Measurements from ENCODE around the gene FMN2. TPM values are rescaled to one million over a fixed set of nuclear protein-coding genes. Genes with fewer than 3 reads are reported as not detected.
"Not testable (repeated sequence)": the region's sequence is repeated elsewhere in the genome, so short reads cannot be mapped to it uniquely, and the experiment has no call there.

FMN2 gene
- total RNA-seq, 1 donor from 2014 or later, result 3.4 TPM

DNA sequence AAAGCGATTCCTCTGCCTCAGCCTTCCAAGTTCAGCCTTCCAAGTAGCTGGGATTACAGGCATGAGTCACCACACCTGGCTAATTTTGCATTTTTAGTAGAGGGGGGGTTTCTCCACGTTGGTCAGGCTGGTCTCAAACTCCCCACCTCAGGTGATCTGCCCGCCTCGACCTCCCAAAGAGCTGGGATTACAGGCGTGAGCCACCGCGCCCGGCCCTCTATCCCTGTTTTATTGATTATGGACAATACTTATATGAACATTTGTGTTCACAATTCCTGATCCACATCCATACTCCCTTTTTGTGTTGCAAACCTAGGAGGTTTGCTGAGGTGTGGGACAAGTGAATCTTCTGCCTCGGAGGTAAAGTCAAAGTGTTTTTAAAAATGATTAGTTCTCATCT is 275.0 kb downstream of the FMN2 start:
- DNase-seq, result no peak

DNA sequence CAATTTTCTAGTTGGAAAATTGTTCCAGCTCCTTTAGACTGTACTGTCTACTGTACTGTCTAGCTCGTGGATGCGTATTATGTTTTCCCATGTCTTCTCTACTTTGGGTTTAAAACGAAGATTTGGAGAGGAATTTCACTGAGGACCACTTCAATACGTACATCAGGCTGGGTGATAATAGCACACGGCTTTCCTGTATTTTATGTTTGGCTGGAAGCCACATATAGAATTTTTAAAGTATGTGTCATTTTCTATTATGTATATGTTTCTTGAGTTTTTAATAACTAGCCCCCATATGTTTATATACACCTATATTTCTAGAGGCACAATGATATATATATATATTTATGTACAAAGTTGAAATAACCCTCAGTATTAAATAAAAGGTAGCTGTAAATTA is 293.9 kb downstream of the FMN2 start:
- no peak for DNase-seq

DNA sequence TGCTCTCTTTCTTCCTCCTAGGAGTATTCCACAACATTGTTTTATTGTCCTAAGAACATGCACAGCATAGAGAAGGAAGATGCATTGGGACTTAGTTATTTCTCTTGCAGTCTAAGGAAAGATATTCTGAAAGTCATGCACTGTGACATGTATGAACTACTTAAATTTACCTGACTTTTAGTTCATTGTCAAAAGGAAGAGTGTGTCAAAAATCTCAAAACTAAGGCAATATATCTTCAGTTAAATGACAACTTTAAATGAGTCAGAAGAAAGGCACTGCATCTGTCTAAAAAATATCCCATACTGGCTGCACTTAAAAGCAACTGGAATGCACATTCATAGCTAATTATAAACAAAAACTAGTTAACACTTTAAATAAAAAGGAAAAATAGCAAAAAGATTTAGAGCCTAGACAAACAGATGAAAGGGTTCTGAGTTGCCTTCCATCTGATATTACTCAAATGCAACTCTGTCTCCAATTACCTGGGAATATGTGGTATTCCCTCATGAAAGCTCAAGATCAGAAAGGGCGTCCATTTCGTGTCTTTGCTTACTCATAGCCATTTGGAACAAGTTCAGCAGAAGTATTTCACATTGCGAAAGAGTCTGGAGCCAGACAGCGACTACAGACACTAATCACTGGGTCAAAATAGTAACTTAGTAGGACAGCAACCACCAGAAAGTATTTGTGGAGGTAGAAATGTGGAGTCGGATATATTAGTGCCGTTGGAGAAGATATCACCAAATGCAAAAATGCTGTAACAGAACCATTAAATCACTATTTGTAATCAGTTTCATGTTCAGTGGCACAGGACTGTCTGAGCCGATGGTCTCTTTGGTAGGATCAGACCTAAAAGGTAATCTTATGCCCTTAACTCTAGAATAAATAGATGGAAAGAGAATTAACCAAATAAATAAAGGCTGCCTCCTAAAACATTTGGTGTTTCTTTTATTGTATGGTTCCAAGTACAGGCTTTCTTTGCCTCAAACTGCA is 294.6 kb downstream of the FMN2 start:
- no peak for DNase-seq

DNA sequence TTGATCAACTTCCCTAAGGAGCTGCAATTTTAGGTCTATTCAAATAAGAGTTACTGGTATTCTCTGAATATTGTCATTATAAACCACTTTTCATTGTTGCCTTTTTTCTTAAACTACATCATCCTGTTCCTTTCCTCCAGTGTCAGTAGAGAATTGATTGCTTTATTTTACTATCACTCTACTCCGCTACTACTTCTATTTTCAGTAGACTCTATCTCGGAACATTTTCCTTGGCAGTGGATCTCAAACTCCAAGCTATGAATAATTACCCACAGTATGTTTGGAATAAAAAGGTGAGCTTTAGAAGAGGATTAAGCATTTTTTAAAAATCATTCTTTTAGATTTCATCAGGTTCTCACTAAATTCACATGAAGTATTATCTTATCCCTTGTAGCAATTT is 295.4 kb downstream of the FMN2 start:
- no peak for DNase-seq

DNA sequence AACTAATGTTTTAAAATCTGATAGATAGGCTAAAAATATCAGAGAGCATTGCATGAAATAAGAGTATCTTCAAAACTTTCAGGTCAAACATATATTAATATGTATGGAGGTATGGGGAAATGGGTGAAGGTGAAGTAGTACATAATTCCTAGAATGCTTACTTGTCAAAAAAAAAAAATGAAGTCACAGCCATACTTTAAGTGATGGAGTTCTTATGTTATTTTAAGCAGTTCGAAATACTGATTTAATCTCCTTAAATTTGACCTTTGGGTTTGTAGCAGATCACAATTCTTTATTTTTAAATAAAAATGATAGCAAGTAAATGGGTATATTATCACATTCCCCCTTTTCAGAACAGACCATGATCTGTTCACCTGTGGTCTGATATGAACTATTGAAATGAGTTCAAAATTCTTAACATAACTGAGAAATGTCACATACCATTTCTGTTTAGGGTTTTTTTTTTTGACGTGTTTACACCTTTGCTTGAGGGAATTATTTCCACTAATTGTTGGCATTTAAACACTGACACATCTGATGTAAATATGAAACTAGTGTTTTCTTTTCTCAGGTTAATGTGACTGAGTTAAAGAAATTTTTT is 300.1 kb downstream of the FMN2 start:
- no peak for DNase-seq

DNA sequence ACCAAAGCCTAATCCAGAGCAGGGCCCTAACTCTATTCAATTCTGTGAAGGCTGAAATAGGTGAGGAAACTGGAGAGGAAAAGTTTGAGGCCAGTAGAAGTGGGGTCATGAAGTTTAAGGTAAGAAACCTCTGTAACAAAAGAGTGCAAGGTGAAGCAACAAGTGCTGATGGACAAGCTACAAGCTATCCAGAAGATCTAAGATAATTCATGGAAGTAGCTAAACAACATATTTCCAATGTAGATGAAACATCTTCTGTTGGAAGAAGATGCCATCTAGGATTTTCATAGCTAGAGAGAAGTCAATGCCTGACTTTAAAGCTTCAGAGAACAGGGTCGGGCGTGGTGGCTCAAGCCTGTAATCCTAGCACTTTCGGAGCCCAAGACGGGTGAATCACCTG is 302.7 kb downstream of the FMN2 start:
- no peak for DNase-seq

DNA sequence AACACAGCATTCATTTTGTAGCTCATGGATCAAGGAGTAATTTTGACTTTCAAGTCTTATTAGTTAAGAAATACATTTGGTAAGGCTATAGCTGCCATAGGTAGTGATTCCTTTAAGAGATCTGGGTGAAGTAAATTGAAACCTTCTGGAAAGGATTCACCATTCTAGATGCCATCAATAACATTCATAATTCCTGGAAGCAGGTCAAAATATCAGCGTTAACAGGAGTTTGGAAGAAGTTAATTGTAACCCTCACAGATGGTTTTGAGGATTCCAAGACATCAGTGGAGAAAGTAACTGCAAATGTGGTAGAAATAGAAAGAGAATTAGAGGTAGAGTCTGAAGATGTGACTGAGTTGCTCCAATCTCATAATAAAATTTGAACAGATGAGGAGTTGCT is 303.7 kb downstream of the FMN2 start:
- no peak for DNase-seq

DNA sequence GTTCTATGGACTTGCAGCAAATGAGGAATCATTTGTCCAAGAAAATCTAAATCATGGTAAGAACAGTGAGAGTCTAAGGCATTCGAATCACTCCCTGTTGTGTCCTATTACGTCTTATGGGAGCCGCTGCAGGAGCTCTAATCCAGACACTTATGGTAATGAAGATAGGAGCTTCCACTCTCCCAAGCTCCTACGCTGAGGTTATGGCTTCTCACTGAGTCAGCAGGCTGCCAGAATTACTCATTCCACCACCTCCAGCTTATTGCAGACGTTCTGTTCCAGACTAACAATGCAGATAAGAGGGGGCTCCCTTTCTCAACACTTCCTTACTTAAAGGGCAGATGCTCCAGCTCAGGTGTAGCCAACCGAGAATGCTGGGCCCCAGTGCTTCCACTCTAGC is 307.7 kb downstream of the FMN2 start:
- no peak for DNase-seq

DNA sequence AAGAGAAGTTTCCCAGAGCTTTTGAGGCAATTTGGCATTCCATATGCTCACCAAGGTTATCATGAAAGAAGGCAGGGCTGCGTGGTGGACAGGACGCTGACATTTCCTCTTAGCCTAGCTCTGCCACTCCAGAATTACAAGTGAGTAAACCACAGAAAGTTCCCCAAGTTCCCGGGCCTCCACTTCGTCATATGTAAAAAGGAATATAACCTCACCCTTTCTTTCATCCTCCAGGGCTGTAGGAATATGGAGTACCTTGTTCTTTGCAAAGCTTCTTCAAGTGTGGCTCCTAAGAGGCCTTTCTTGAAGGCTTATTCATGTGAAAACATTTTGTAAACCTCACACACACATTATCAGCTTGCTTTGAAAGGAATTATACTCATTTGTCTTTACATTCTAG is 310.0 kb downstream of the FMN2 start:
- no peak for DNase-seq

DNA sequence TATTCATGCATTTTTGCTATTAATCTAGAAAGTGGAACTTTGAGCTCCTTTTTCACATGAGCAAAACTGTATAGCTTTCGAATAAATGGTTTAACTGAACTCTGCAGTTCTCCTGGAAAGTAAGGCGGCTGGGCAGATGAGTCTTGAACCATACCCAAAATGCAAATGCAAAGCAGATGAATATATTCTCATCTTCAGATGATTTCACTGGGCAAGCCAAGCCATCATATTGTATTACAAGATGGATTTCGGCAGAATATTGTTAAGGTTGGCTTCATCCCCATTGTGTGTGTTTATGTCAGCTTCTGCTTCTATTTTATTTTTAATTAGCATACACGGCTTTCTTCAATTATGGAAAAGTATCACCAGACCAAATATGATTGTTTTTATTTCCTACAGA is 310.6 kb downstream of the FMN2 start:
- DNase-seq, result peak; percentile 73

DNA sequence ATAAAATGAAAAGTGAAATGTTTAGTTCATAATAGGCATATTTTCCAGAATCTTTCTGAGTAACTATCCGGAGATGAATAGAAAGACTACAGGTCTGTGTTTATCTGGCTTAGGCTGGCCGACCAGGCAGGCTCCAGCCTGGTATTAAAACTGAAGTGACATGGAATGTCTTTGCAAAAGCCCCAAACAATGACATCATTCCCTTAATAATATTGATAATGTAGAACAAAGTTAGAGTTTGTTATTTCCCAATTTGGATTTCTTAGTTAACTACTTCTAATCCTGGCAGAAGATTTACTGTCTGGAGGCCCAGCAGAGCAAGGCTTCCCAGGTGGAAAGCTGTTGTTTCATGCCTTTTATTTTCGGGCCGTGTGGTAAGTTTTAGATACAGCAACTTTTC is 312.6 kb downstream of the FMN2 start:
- no peak for DNase-seq

DNA sequence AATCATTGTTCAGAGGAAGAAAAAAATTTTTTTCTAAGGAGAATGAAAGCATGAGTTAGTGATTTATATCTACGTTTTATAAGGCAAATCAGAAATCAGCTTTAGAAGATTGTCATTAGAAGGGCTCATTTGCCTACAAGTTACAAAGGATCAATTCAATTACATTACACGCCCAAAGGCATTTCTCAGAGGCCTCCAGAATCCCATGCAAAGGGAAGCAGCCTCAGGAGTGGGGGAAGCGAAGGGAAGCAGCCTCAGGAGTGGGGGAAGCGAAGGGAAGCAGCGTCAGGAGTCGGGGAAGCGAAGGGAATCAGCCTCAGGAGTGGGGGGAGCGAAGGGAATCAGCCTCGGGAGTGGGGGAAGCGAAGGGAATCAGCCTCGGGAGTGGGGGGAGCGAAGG is 314.1 kb downstream of the FMN2 start:
- no peak for DNase-seq

DNA sequence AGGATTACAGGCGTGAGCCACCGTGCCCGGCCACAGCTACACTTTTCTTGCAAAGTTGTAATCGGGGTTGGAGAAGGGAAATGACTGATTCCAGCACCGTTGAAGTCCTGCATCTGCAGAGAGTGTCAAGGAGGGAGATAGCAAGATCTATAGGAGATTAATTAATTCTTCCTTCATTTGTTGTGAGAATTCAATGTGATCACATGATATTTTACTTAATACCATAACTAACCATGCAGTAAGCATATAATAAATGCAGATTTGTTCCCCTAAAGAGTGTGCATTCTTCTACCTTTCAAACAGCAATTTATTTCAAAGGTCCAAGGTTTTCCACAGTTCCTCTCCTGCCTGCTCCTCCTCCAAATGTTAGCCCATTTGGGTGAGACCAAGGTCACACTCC is 315.7 kb downstream of the FMN2 start:
- no peak for DNase-seq

DNA sequence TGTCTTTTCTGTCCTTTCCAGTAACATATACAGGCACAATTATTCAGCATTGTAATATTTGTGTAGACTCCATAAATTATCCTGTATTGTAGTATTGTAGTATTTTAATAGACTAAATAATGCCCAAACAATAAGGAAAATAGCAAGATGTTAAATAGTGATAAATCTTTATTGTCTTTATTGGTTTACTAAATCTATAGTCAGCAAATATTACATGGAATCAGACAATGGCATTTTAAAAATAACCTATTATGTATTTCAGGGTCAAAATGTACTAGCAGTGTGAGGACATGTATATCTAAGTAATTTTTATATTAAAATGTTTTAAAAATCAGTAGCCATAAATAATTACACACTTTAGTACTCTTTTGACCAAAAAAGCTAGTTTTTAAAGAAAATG is 317.9 kb downstream of the FMN2 start:
- DNase-seq, result no peak

DNA sequence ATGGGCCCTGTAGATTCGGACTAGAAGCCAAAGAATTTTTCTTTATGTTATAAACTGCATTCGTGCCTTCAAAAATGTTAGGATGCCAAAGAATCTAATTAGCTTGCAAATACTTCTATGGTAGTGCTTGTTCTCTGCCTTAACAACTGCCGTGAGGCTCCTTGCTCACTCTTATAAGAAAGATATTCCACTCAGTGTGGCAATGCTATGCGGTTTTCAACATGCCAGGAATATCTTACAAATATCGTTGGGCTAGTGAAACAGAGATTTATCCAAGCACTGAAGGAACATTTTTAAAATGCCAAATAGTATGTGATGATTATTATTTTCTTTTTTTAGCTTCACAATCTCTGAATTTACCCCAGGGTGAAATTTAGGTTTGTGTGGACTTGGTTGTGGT is 322.0 kb downstream of the FMN2 start:
- no peak for DNase-seq

DNA sequence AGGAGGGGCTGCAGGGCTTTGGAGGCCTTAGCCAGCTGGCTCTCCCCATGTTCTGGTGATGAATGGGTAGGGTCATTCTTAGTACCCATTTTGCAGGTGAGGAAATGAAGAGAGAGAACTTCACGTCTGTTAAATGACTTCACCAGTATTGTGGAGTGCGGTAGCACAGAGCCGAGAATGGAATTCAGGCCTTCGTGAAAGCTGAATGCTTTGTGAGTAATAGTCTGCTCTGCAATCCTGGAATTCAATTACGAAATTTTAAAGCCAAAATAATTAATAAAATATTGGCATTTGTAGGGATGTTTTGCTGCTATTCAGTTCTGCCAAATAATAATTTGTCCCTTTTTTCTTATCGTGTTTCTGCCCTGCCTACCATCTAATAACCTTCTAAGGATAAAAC is 322.6 kb downstream of the FMN2 start:
- no peak for DNase-seq

DNA sequence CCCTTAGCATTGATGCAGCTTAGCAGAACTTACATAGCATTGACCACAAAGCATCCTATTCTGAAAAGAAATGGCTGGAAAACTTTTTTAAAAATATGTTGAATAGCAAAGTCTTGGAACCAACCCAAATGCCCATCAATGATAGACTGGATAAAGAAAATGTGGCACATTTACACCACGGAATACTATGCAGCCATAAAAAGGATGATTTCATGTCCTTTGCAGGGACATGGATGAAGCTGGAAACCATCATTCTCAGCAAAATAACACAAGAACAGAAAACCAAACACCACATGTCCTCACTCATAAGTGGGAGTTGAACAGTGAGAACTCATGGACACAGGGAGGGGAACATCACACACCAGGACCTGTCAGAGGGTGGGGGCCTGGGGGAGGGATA is 323.3 kb downstream of the FMN2 start:
- DNase-seq, result not testable (repeated sequence)

DNA sequence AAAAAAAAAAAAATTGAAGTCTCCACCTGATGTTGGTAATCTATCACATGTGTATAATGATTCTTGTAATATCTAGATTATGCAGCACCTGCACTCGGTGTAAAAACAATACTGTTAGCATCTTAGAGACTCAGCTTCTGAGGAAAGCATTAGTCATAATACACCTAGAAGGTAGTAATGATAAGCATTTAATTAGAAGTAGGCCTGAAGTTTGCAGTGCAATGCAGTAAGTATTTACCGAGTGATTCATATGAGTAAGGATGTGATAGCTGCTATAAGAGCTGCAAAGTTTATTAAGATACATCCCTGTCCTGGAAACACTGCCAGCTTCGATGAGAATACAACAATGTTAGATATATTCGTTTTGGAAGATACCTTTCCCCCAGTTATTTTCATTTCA is 323.8 kb downstream of the FMN2 start:
- no peak for DNase-seq

DNA sequence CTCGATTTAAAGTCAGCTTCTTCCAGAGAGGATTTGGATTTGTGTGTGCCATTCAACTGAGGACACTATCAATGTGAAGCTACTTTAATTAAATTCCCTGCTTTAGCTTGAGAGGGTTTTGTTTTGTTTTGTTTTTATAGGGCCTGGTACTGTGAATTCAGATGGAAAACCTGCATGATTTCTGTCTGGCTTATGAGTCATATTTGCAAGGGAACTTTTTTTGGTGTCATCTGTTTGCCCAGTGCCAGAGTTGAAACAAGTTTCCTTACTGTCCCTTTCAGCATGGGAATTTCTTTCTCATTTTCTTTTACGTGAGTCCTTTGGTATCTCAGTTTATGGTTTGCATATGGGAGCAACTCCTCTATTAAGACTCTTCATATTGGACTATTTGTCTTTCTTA is 325.6 kb downstream of the FMN2 start:
- no peak for DNase-seq

DNA sequence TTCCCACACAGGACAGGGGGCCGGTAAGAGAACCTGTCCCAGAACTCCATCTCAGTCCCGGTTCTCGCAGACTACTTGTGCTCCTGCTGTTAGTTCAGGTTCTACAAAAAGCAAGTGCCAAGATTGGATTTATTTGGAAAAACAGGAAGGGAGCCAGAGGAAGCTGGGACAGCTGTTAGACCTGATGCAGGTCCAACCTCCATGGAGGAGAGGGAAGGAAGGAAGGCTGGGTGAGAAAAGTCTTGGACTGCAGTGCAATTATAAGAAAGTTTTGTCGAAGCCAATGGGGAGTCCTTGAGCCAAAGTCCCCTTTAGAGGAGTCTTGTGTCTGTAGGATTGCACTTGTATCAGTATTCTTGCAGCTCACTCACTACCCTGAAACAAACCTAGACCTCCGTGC is 329.1 kb downstream of the FMN2 start:
- DNase-seq, result no peak

DNA sequence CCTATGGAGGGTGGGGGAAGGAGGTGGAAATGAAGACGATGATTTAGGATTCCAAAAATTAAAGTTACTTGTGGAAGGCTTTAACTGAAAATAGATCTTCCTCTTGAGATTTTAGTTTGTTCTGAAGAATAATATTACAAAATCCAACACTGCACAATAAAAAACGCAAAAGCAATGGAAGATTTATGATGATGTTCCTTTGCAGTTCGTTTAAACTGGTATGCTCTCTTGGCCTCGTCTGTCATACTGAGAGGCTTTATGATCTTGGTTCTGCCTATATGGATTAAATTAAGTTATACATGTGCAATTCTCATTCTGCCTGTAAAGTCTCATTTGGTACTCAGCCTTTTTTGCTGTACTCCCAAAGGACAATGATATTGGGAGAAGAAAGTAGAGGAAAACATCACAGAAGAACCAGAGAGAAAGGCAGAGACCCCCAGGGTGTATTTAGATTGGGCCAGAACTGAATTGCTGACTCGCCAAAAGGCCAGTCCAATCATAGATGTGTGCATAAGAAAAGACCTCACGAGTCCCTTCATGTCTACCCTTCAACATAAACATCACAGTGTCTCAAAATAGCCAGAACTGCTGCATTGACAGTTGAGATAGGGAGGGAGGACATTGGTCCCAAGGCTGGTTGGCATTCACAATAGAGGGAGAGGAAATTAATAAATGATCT is 331.7 kb downstream of the FMN2 start:
- DNase-seq, result no peak

DNA sequence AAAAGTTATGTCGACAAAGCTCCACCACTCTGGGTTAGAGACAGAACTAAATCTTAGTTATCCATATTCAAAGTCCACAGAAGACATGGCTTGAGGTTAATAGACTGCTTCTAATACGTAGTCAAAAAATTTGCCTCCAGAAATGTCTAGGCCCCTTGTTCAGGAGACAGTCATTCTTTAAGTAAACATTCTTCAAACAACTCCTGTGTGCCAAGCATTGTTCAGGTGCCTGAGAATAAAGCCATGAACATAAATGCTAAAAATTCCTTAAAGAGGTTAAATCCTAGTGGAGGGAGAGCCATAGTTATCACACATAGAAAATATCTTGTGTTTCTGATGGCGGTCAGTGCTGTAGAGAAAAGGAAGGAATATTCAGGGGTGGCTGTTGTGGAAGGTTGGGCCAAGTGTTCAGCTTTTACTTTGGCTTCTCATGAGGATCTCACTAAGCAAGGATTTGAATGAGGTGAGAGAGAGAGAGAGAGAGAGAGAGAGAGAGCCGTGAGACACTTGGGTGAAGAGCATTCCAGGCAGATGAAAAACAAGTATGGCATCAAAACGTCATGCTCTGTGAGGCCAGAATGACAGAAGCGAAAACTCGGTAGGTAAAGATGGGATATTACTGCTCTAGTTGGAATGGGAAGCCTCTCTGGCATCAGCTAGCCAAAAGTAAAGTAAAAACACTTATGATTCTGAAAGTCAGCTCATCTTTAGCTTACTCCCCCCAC is 333.2 kb downstream of the FMN2 start:
- no peak for DNase-seq

DNA sequence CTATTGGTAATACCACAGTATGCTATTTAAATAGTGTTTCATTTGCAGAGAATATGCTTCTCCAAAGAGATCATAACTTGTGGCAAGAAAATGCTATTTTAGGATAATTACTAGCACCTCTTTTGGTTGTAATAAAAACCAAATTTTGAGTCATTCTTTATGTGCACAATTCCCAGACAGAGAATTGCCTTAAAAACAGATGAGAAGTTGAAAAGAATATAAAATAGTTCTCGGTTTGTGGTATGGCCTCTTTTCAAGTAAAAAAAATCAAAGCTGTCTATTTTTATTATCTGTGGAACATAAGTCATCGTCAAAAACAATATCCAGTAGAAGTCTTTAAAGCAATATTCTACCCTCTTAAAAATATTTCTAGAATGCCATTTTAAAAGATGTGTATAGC is 334.4 kb downstream of the FMN2 start:
- no peak for DNase-seq
